ENCODE measurements around the gene HCFC2.

GRCh38 chr12:104095289-104095688 lies 31.0 kb downstream of the HCFC2 start:
- no peak for TF ChIP-seq CTCF (conservative IDR thresholded peaks at IDR 0.05)
- no peak for TF ChIP-seq ZFX (IDR thresholded peaks at IDR 0.05)

Data from C4-2B (cell line).